ENCODE measurements around the gene ASXL3. TPM values are rescaled to one million over a fixed set of nuclear protein-coding genes. Genes with fewer than 3 reads are reported as not detected.

Gene ASXL3
- total and polyA plus RNA-seq, 3 experiments from 2014 or later, result not detected

GRCh38 chr18:33716061-33716683 lies 138.2 kb downstream of the ASXL3 start:
- POLR2A ChIA-PET, result no interaction called here
- no peaks in the 10 kb centered on the region for H3K27me3 ChIP-seq (ENCODE audit: insufficient read depth, low read length, poor library complexity, severe bottlenecking)
- no peaks in the 10 kb centered on the region for H3K9me3 ChIP-seq (ENCODE audit: low read length)
- no peaks in the 10 kb centered on the region for H3K36me3 ChIP-seq (ENCODE audit: insufficient read depth, low read length)
- Mint-ChIP-seq H3K4me1 (no peaks in the 10 kb centered on the region), H3K27me3 (no peaks in the 10 kb centered on the region), H3K4me3 (no peak overlapping the region), H3K9me3 (peaks cover 0 to 22% (median 21%) of the 10 kb centered on the region in 5 donors), H3K36me3 (peaks cover 0 to 5% (median 0%) of the 10 kb centered on the region in 3 donors), H3K27ac (no peak overlapping the region)
- CTCF ChIA-PET, result no interaction called here
- no peak overlapping the region for H3K27ac ChIP-seq (ENCODE audit: low read depth, low read length)
- H3K4me1 ChIP-seq (ENCODE audit: insufficient read depth, low read length), result no peaks in the 10 kb centered on the region
- no peak for DNase-seq
- H3K4me3 ChIP-seq (ENCODE audit: low read length), result no peak overlapping the region

- DNase-seq, result no peak
- Mint-ChIP-seq H3K4me1 (no peaks in the 10 kb centered on the region), H3K36me3 (peaks cover 0 to 5% (median 0%) of the 10 kb centered on the region in 3 donors), H3K9me3 (peaks cover 0 to 26% (median 19%) of the 10 kb centered on the region in 5 donors), H3K27ac (no peak overlapping the region), H3K4me3 (no peak overlapping the region), H3K27me3 (no peaks in the 10 kb centered on the region)
- H3K27me3 ChIP-seq (ENCODE audit: insufficient read depth, low read length, poor library complexity, severe bottlenecking), result no peaks in the 10 kb centered on the region
- H3K9me3 ChIP-seq (ENCODE audit: low read length), result no peaks in the 10 kb centered on the region
- H3K4me1 ChIP-seq (ENCODE audit: insufficient read depth, low read length), result no peaks in the 10 kb centered on the region
- H3K27ac ChIP-seq (ENCODE audit: low read depth, low read length), result no peak overlapping the region
- ChIA-PET POLR2A (no interaction called here), CTCF (no interaction called here)
- H3K36me3 ChIP-seq (ENCODE audit: insufficient read depth, low read length), result no peaks in the 10 kb centered on the region
- no peak overlapping the region for H3K4me3 ChIP-seq (ENCODE audit: low read length)
Observed at GRCh38 chr18:33717339-33717738, 139.3 kb downstream of the ASXL3 start.

- Histone ChIP-seq H3K4me3 (ENCODE audit: low read length) (no peak overlapping the region), H3K27me3 (ENCODE audit: insufficient read depth, low read length, poor library complexity, severe bottlenecking) (no peaks in the 10 kb centered on the region), H3K27ac (ENCODE audit: low read depth, low read length) (no peak overlapping the region), H3K36me3 (ENCODE audit: insufficient read depth, low read length) (no peaks in the 10 kb centered on the region), H3K9me3 (ENCODE audit: low read length) (no peaks in the 10 kb centered on the region), H3K4me1 (ENCODE audit: insufficient read depth, low read length) (no peaks in the 10 kb centered on the region)
- Mint-ChIP-seq H3K27ac (no peak overlapping the region), H3K9me3 (peaks cover 2 to 16% (median 14%) of the 10 kb centered on the region in 5 donors), H3K27me3 (no peaks in the 10 kb centered on the region), H3K4me3 (no peak overlapping the region), H3K4me1 (no peaks in the 10 kb centered on the region), H3K36me3 (no peaks in the 10 kb centered on the region)
- no peak for DNase-seq
- CTCF ChIA-PET, result no interaction called here
- POLR2A ChIA-PET, result no interaction called here
Observed at GRCh38 chr18:33720133-33720532, 142.1 kb downstream of the ASXL3 start.

DNA sequence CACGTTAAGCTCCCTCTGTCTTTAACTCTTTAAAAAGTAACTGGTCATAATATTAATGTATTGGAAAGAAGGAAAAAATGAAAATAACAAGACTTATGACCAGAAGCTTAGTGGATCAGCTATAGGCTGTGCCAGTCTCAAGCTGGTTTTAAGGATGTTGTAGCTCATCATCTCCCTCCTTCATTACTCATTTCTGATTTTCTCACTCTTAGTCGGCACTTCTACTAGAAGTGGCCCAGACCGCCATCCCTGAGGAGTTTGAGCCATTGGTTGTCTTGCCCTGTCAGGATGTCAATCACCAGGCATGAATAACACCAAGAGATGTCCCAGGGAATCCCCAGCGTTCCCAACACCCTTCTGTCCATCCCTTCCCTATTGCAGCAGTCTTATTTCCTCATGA lies 151.5 kb downstream of the ASXL3 start:
- Mint-ChIP-seq H3K9me3 (peaks cover 8 to 20% (median 9%) of the 10 kb centered on the region in 5 donors), H3K36me3 (peaks cover 0 to 2% (median 0%) of the 10 kb centered on the region in 3 donors)
- CTCF ChIA-PET, result no interaction called here

DNA sequence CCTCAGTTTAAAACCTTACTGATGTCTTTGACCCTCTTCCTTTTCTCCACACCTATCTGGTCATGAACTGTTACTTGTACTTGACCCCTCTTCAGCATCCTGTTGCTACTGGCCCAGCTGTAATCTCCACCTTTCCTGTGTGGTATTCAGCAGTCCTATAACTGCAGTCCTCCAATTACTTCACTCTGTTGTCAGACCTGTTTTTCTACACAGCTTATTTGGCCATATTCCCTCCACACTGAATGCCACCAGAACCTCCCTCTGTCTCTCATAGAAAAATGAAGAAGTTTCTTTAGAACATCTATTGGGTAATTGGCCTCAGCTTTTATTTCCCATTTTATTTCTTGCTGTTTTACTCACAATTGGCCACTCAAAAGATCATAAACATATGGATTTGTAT lies 155.4 kb downstream of the ASXL3 start:
- DNase-seq, result no peak
- no peaks in the 10 kb centered on the region for H3K36me3 ChIP-seq (ENCODE audit: insufficient read depth, low read length)
- H3K4me3 Mint-ChIP-seq, result no peak overlapping the region
- POLR2A ChIA-PET, result no interaction called here
- H3K9me3 ChIP-seq (ENCODE audit: low read length), result no peaks in the 10 kb centered on the region
- H3K4me1 ChIP-seq (ENCODE audit: insufficient read depth, low read length), result no peaks in the 10 kb centered on the region
- peaks cover 0 to 2% (median 0%) of the 10 kb centered on the region in 3 donors for H3K36me3 Mint-ChIP-seq
- no peaks in the 10 kb centered on the region for H3K27me3 Mint-ChIP-seq
- H3K27ac Mint-ChIP-seq, result no peak overlapping the region
- CTCF ChIA-PET, result no interaction called here
- H3K9me3 Mint-ChIP-seq, result peaks cover 9 to 20% (median 10%) of the 10 kb centered on the region in 5 donors
- H3K27me3 ChIP-seq (ENCODE audit: insufficient read depth, low read length, poor library complexity, severe bottlenecking), result no peaks in the 10 kb centered on the region
- no peak overlapping the region for H3K27ac ChIP-seq (ENCODE audit: low read depth, low read length)
- no peaks in the 10 kb centered on the region for H3K4me1 Mint-ChIP-seq
- H3K4me3 ChIP-seq (ENCODE audit: low read length), result no peak overlapping the region

More for the DNA sequence above, 151.5 kb downstream of the ASXL3 start:
- H3K4me1 ChIP-seq (ENCODE audit: insufficient read depth, low read length), result no peaks in the 10 kb centered on the region
- H3K27me3 ChIP-seq (ENCODE audit: insufficient read depth, low read length, poor library complexity, severe bottlenecking), result no peaks in the 10 kb centered on the region
- no peaks in the 10 kb centered on the region for H3K27me3 Mint-ChIP-seq
- H3K36me3 ChIP-seq (ENCODE audit: insufficient read depth, low read length), result no peaks in the 10 kb centered on the region
- no peak overlapping the region for H3K4me3 ChIP-seq (ENCODE audit: low read length)
- H3K9me3 ChIP-seq (ENCODE audit: low read length), result no peaks in the 10 kb centered on the region
- no peak overlapping the region for H3K4me3 Mint-ChIP-seq
- no peak overlapping the region for H3K27ac ChIP-seq (ENCODE audit: low read depth, low read length)
- no peak overlapping the region for H3K27ac Mint-ChIP-seq
- POLR2A ChIA-PET, result no interaction called here
- H3K4me1 Mint-ChIP-seq, result no peaks in the 10 kb centered on the region
- no peak for DNase-seq

- H3K27me3 Mint-ChIP-seq, result no peaks in the 10 kb centered on the region
- H3K4me3 Mint-ChIP-seq, result no peak overlapping the region
- Histone ChIP-seq H3K4me1 (ENCODE audit: insufficient read depth, low read length) (no peaks in the 10 kb centered on the region), H3K27ac (ENCODE audit: low read depth, low read length) (no peak overlapping the region), H3K4me3 (ENCODE audit: low read length) (no peak overlapping the region), H3K36me3 (ENCODE audit: insufficient read depth, low read length) (no peaks in the 10 kb centered on the region), H3K9me3 (ENCODE audit: low read length) (no peaks in the 10 kb centered on the region), H3K27me3 (ENCODE audit: insufficient read depth, low read length, poor library complexity, severe bottlenecking) (no peaks in the 10 kb centered on the region)
- H3K4me1 Mint-ChIP-seq, result no peaks in the 10 kb centered on the region
- ChIA-PET CTCF (no interaction called here), POLR2A (no interaction called here)
- H3K36me3 Mint-ChIP-seq, result peaks cover 0 to 2% (median 0%) of the 10 kb centered on the region in 3 donors
- H3K9me3 Mint-ChIP-seq, result peaks cover 8 to 25% (median 16%) of the 10 kb centered on the region in 5 donors
- DNase-seq, result no peak
- H3K27ac Mint-ChIP-seq, result no peak overlapping the region
Observed at GRCh38 chr18:33735428-33735827, 157.4 kb downstream of the ASXL3 start.

GRCh38 chr18:33741760-33742159 lies 163.7 kb downstream of the ASXL3 start:
- Mint-ChIP-seq H3K27me3 (no peaks in the 10 kb centered on the region), H3K4me1 (no peaks in the 10 kb centered on the region), H3K9me3 (peaks cover 0 to 25% (median 15%) of the 10 kb centered on the region in 5 donors), H3K4me3 (no peak overlapping the region), H3K27ac (no peak overlapping the region), H3K36me3 (no peaks in the 10 kb centered on the region)
- no peaks in the 10 kb centered on the region for H3K9me3 ChIP-seq (ENCODE audit: low read length)
- no peak overlapping the region for H3K4me3 ChIP-seq (ENCODE audit: low read length)
- no peak overlapping the region for H3K27ac ChIP-seq (ENCODE audit: low read depth, low read length)
- ChIA-PET CTCF (no interaction called here), POLR2A (no interaction called here)
- no peaks in the 10 kb centered on the region for H3K36me3 ChIP-seq (ENCODE audit: insufficient read depth, low read length)
- H3K27me3 ChIP-seq (ENCODE audit: insufficient read depth, low read length, poor library complexity, severe bottlenecking), result no peaks in the 10 kb centered on the region
- no peak for DNase-seq
- no peaks in the 10 kb centered on the region for H3K4me1 ChIP-seq (ENCODE audit: insufficient read depth, low read length)

DNA sequence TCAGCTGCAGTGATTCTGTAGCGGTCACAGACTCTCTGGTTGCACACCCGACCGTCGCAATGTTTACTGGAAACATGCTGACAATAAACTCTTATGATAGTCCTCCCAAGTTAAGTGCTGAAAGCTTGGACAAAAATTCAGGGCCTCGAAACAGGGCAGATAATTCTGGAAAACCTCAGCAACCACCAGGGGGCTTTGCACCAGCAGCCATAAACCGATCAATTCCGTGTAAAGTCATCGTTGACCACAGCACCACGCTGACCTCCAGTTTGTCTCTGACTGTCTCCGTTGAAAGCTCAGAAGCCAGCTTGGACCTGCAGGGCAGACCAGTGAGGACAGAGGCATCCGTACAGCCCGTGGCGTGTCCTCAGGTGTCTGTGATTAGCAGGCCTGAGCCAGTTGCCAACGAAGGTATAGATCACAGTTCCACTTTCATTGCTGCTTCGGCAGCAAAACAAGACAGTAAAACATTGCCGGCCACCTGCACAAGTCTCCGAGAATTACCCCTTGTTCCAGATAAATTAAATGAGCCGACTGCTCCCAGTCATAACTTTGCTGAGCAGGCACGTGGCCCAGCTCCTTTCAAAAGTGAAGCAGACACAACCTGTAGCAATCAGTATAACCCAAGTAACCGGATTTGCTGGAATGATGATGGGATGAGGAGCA lies 166.1 kb downstream of the ASXL3 start:
- no peaks in the 10 kb centered on the region for H3K36me3 ChIP-seq (ENCODE audit: insufficient read depth, low read length)
- no peak overlapping the region for H3K4me3 ChIP-seq (ENCODE audit: low read length)
- POLR2A ChIA-PET, result no interaction called here
- H3K9me3 Mint-ChIP-seq, result peaks cover 2 to 22% (median 15%) of the 10 kb centered on the region in 5 donors
- no peak overlapping the region for H3K4me3 Mint-ChIP-seq
- H3K27me3 Mint-ChIP-seq, result no peaks in the 10 kb centered on the region
- H3K27me3 ChIP-seq (ENCODE audit: insufficient read depth, low read length, poor library complexity, severe bottlenecking), result no peaks in the 10 kb centered on the region
- CTCF ChIA-PET, result no interaction called here
- no peak for DNase-seq
- H3K27ac Mint-ChIP-seq, result no peak overlapping the region
- no peaks in the 10 kb centered on the region for H3K36me3 Mint-ChIP-seq
- H3K9me3 ChIP-seq (ENCODE audit: low read length), result no peaks in the 10 kb centered on the region
- no peaks in the 10 kb centered on the region for H3K4me1 Mint-ChIP-seq
- no peaks in the 10 kb centered on the region for H3K4me1 ChIP-seq (ENCODE audit: insufficient read depth, low read length)
- no peak overlapping the region for H3K27ac ChIP-seq (ENCODE audit: low read depth, low read length)

Measured in CD8-positive, alpha-beta memory T cell (primary cell).